ENCODE measurements around the gene OR2C1. TPM values are rescaled to one million over a fixed set of nuclear protein-coding genes. Genes with fewer than 3 reads are reported as not detected.

The OR2C1 gene
- total RNA-seq, 4 donors from 2014 or later = not detected

- DNase-seq = no peak
- Histone ChIP-seq H3K4me3 (no peak overlapping the region), H3K27ac (no peak overlapping the region), H3K9me3 (peaks cover 0 to 26% (median 14%) of the 10 kb centered on the region in 3 donors), H3K36me3 (no peaks in the 10 kb centered on the region), H3K27me3 (peaks cover 0 to 19% (median 0%) of the 10 kb centered on the region in 4 donors), H3K4me1 (peaks cover 0 to 8% (median 0%) of the 10 kb centered on the region in 3 donors)
- intact Hi-C loops (cut with DNase I) = no loop called here
- 93 to 94% methylated on average over 7 of the region's 7 CpGs for WGBS, 2 donors
- TF ChIP-seq CTCF (IDR thresholded peaks at IDR 0.05) (no peak), POLR2A (IDR thresholded peaks at IDR 0.05) (no peak)
Observed at GRCh38 chr16:3363793-3364192, 8.1 kb downstream of the OR2C1 start.

DNA sequence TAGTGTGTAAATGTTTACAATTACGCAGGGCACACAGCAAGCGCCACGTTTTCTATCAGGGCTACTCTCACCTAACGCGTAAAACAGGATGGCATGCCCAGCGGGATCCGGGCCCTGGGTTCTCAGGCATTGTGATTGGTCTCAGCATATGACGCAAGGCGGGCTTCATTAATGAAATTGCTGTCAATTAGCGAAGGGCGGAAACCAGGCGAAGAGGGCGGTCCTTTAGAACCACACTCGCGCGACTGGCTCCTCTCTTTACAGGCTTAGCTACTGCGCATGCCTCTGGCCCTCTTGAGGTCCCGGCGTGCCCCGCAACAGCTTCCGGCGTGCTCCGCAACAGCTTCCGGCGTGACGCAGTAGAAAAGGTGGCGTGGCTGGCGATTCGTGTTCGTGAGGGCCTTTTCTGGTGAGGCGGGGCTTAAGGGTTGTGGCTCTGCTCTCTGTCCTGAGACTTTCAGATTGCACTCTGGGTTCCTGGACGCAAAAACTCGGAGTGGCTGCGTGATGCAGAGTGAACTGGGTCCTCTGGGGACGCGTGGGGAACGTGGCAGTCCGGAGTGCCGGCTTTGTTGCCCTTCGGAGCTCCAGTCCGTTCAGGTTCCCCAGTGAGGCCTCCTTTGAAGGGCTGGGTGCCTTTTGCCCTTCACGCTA, 9.2 kb downstream of the OR2C1 start:
- peak; percentile 53 for DNase-seq
- Histone ChIP-seq H3K27me3 (peaks cover 0 to 19% (median 0%) of the 10 kb centered on the region in 4 donors), H3K9me3 (peaks cover 0 to 26% (median 14%) of the 10 kb centered on the region in 3 donors), H3K27ac (peak overlapping the region; percentile 43 to 83 (median 76)), H3K36me3 (no peaks in the 10 kb centered on the region), H3K4me3 (peak overlapping the region; percentile 28 to 59 (median 48)), H3K4me1 (peaks cover 0 to 8% (median 0%) of the 10 kb centered on the region in 3 donors)
- intact Hi-C loops (cut with DNase I) = no loop called here
- WGBS, 2 donors = 28 to 31% methylated on average over 11 to 24 of the region's 42 CpGs
- TF ChIP-seq POLR2A (IDR thresholded peaks at IDR 0.05) = no peak
- TF ChIP-seq CTCF (IDR thresholded peaks at IDR 0.05) = no peak

GRCh38 chr16:3369073-3369472, 13.4 kb downstream of the OR2C1 start:
- Histone ChIP-seq H3K27me3 (no peaks in the 10 kb centered on the region), H3K9me3 (peaks cover 0 to 31% (median 11%) of the 10 kb centered on the region in 3 donors), H3K36me3 (no peaks in the 10 kb centered on the region), H3K4me3 (no peak overlapping the region), H3K4me1 (peaks cover 0 to 8% (median 0%) of the 10 kb centered on the region in 3 donors), H3K27ac (no peak overlapping the region)
- WGBS, 2 donors = 86 to 96% methylated on average over 11 of the region's 11 CpGs
- intact Hi-C loops (cut with DNase I) = no loop called here
- no peak for DNase-seq
- no peak for TF ChIP-seq POLR2A (IDR thresholded peaks at IDR 0.05)
- TF ChIP-seq CTCF (IDR thresholded peaks at IDR 0.05) = no peak

- Histone ChIP-seq H3K27me3 (no peaks in the 10 kb centered on the region), H3K4me1 (no peaks in the 10 kb centered on the region), H3K36me3 (peaks cover 0 to 14% (median 0%) of the 10 kb centered on the region in 3 donors), H3K9me3 (peaks cover 0 to 76% (median 34%) of the 10 kb centered on the region in 3 donors), H3K27ac (no peak overlapping the region), H3K4me3 (no peak overlapping the region)
- TF ChIP-seq POLR2A (IDR thresholded peaks at IDR 0.05) (no peak), CTCF (IDR thresholded peaks at IDR 0.05) (no peak)
- intact Hi-C loops (cut with DNase I) = no loop called here
- no peak for DNase-seq
- 81 to 96% methylated on average over 5 of the region's 5 CpGs for WGBS, 2 donors
Observed at GRCh38 chr16:3375680-3376079, 20.0 kb downstream of the OR2C1 start.

- H3K27ac ChIP-seq = no peak overlapping the region
- H3K36me3 ChIP-seq = peaks cover 4 to 34% (median 6%) of the 10 kb centered on the region in 3 donors
- TF ChIP-seq POLR2A (IDR thresholded peaks at IDR 0.05) = no peak
- no peak for DNase-seq
- peaks cover 13 to 99% (median 56%) of the 10 kb centered on the region in 3 donors for H3K9me3 ChIP-seq
- no peaks in the 10 kb centered on the region for H3K27me3 ChIP-seq
- H3K4me3 ChIP-seq = no peak overlapping the region
- H3K4me1 ChIP-seq = no peaks in the 10 kb centered on the region
- intact Hi-C loops (cut with DNase I) = no loop called here
Observed at GRCh38 chr16:3377917-3378316, 22.2 kb downstream of the OR2C1 start.
